SK-N-SH (cell line): ENCODE measurements around the gene FAM76B. TPM values are rescaled to one million over a fixed set of nuclear protein-coding genes. Genes with fewer than 3 reads are reported as not detected.
A peak's percentile ranks its signal among the peaks of the same experiment; 100 is the strongest.

Experiments
- CTCF ChIA-PET: fragments of 300-600, 350-600 bp; formaldehyde crosslinking; extraction: SDS; loops from one replicate; lab custom pipeline; 2021; lab: Yijun Ruan, JAX
- POLR2A ChIA-PET: fragments of 350-600 bp; sonication (Branson Sonifier 250); formaldehyde crosslinking; extraction: SDS; loops from one replicate; lab custom pipeline; 2020; ENCODE audit warnings: antibody characterized with exemption, inconsistent platforms; lab: Yijun Ruan, JAX
- DNase-seq: peaks from one replicate; pipeline ENCODE4 v3.0.0; 2012
- H2AFZ ChIP-seq: fragments of 200-600 bp; sonication (generic); 2 replicates; pipeline ENCODE4 v1.8.1; 2016; ENCODE audit warnings: antibody characterized with exemption, mild to moderate bottlenecking, low read depth
- H3F3A ChIP-seq: fragments of 200-600 bp; sonication (generic); replicated peaks from 2 replicates; pipeline ENCODE3; 2016; ENCODE audit warnings: antibody characterized with exemption, mild to moderate bottlenecking; ENCODE audit not compliant: insufficient read depth
- H3K27ac ChIP-seq, 2 experiments: fragments of 200-500 bp in 1 of 2; fragments of 200-600 bp in 1 of 2; sonication (Bioruptor generic) in 1 of 2; sonication (generic), shearing (Covaris generic) in 1 of 2; 2 replicates each; pipeline versions ENCODE4 v1.5.1 to v1.6.1; 2014 to 2016; ENCODE audit warnings: low read depth in 2 of 2, inconsistent platforms in 1 of 2, low read length in 1 of 2, mild to moderate bottlenecking in 1 of 2, mixed read lengths in 1 of 2
- H3K27me3 ChIP-seq: fragments of 200-600 bp; sonication (generic), shearing (Covaris generic); 2 replicates; pipeline ENCODE4 v1.6.1; 2016; ENCODE audit warnings: mixed run types; ENCODE audit not compliant: insufficient read depth
- H3K36me3 ChIP-seq, 2 experiments: fragments of 200-500 bp in 1 of 2; fragments of 200-600 bp in 1 of 2; sonication (Bioruptor generic) in 1 of 2; sonication (generic) in 1 of 2; replicated peaks in 1 of 2; 2 replicates each; pipeline versions ENCODE3 to v1.5.1; 2014 to 2016; ENCODE audit warnings: low read length in 1 of 2, mild to moderate bottlenecking in 1 of 2; ENCODE audit not compliant: insufficient read depth in 2 of 2, control insufficient read depth in 1 of 2
- H3K4me1 ChIP-seq, 2 experiments: fragments of 200-500 bp in 1 of 2; fragments of 200-600 bp in 1 of 2; sonication (Bioruptor generic) in 1 of 2; sonication (generic), shearing (Covaris generic) in 1 of 2; 2 replicates each; pipeline versions ENCODE4 v1.5.1 to v1.6.1; 2014 to 2016; ENCODE audit warnings: low read depth in 1 of 2, low read length in 1 of 2, mixed run types in 1 of 2; ENCODE audit not compliant: insufficient read depth in 2 of 2, control insufficient read depth in 1 of 2
- H3K4me2 ChIP-seq: fragments of 200-600 bp; sonication (generic), shearing (Covaris generic); 2 replicates; pipeline ENCODE4 v1.6.1; 2017; ENCODE audit warnings: mixed run types
- H3K4me3 ChIP-seq, 2 experiments: fragments of 200-500 bp in 1 of 2; fragments of 200-600 bp in 1 of 2; sonication (Bioruptor generic) in 1 of 2; sonication (generic), shearing (Covaris generic) in 1 of 2; 2 replicates each; pipeline versions ENCODE4 v1.5.1 to v1.8.1; 2014 to 2016; ENCODE audit warnings: low read depth in 2 of 2, inconsistent platforms in 1 of 2, low read length in 1 of 2, mild to moderate bottlenecking in 1 of 2, mixed read lengths in 1 of 2, moderate library complexity in 1 of 2
- H3K79me2 ChIP-seq: fragments of 200-600 bp; sonication (generic); 2 replicates; pipeline ENCODE4 v1.8.1; 2017; ENCODE audit warnings: mild to moderate bottlenecking; ENCODE audit not compliant: insufficient read depth
- H3K9ac ChIP-seq: fragments of 200-600 bp; sonication (generic); 2 replicates; pipeline ENCODE4 v1.6.1; 2017; ENCODE audit warnings: mixed run types
- H3K9me2 ChIP-seq: fragments of 200-600 bp; sonication (generic); 2 replicates; pipeline ENCODE4 v1.6.1; 2017; ENCODE audit warnings: mixed run types
- H3K9me3 ChIP-seq: fragments of 200-600 bp; sonication (generic); 2 replicates; pipeline ENCODE4 v1.6.1; 2017; ENCODE audit warnings: mixed run types, mild to moderate bottlenecking, moderate library complexity
- H4K20me1 ChIP-seq: fragments of 200-600 bp; sonication (generic); 2 replicates; pipeline ENCODE4 v1.6.1; 2017; ENCODE audit warnings: mild to moderate bottlenecking, mixed run types; ENCODE audit not compliant: insufficient read depth
- EP300 ChIP-seq, 2 experiments: IDR thresholded peaks; 2 replicates each; pipeline versions ENCODE4 v1.4.0 to v1.6.1; 2012; ENCODE audit warnings: borderline replicate concordance in 1 of 2, low read depth in 1 of 2, low read length in 1 of 2
- FOXM1 ChIP-seq: IDR thresholded peaks from 2 replicates; pipeline ENCODE4 v1.4.0; 2012; ENCODE audit warnings: low read depth, mild to moderate bottlenecking
- MEF2A ChIP-seq: IDR thresholded peaks from 2 replicates; pipeline ENCODE4 v1.4.0; 2012; ENCODE audit warnings: low read depth, borderline replicate concordance
- NFIC ChIP-seq: IDR thresholded peaks from 2 replicates; pipeline ENCODE4 v1.4.0; 2012; ENCODE audit warnings: borderline replicate concordance
- NRF1 ChIP-seq: IDR thresholded peaks from 2 replicates; pipeline ENCODE4 v1.6.1; 2012; ENCODE audit warnings: low read depth, mild to moderate bottlenecking, low read length
- PBX3 ChIP-seq: IDR thresholded peaks from 2 replicates; pipeline ENCODE4; 2012
- POLR2AphosphoS5 ChIP-seq: IDR thresholded peaks from 2 replicates; pipeline ENCODE4 v1.6.1; 2012; ENCODE audit warnings: low read depth, low read length
- SIN3A ChIP-seq: IDR thresholded peaks from 2 replicates; pipeline ENCODE4 v1.6.1; 2012; ENCODE audit warnings: low read depth, mild to moderate bottlenecking, low read length, moderate library complexity, borderline replicate concordance
- SMC3 ChIP-seq: IDR thresholded peaks from 2 replicates; pipeline ENCODE4 v1.6.1; 2012; ENCODE audit warnings: low read depth, low read length, improper control_type of control experiment
- TAF1 ChIP-seq: IDR thresholded peaks from 2 replicates; pipeline ENCODE4 v1.6.1; 2012; ENCODE audit warnings: low read depth, mild to moderate bottlenecking, low read length, moderate library complexity, borderline replicate concordance
- TEAD4 ChIP-seq: IDR thresholded peaks from 2 replicates; pipeline ENCODE4 v1.4.0; 2012; ENCODE audit warnings: mild to moderate bottlenecking, borderline replicate concordance; ENCODE audit not compliant: insufficient read depth
- USF1 ChIP-seq: IDR thresholded peaks from 2 replicates; pipeline ENCODE4 v1.4.0; 2012; ENCODE audit warnings: low read depth, borderline replicate concordance
- USF2 ChIP-seq: fragments of 150-350 bp; IDR thresholded peaks from 2 replicates; pipeline ENCODE4 v1.6.1; 2017; ENCODE audit warnings: antibody characterized with exemption, low read length, low read depth, borderline replicate concordance
- YY1 ChIP-seq: IDR thresholded peaks from 2 replicates; pipeline ENCODE4 v1.4.0; 2012; ENCODE audit warnings: low read depth, mild to moderate bottlenecking
- ZBTB33 ChIP-seq: IDR thresholded peaks from 2 replicates; pipeline ENCODE4 v1.4.0; 2012; ENCODE audit warnings: low read depth, borderline replicate concordance
- WGBS: methylation state at CpG from one replicate; pipeline ENCODE4 v1.1.6; 2017; ENCODE audit warnings: low lambda C conversion rate; 5-methylcytosine and 5-hydroxymethylcytosine counted together
- polyA plus RNA-seq, 3 experiments: library from polyadenylated mRNA; depleted of rRNA; stranded (reverse); fragments of >200 nt; gene quantifications; 2 replicates each; pipeline ENCODE4 v1.2.3, GENCODE V29; 2012

Gene FAM76B
- polyA plus RNA-seq, 1 of the 3 experiments (the other 2 are of a cell fraction), result 15.4 TPM

- H3K4me2 ChIP-seq, result peak overlapping the region; percentile 94; the same call in 1 of the 2 replicates
- no peak overlapping the region for H3K4me3 ChIP-seq
- no peak overlapping the region for H3K9ac ChIP-seq
- H4K20me1 ChIP-seq, result peaks cover 4% of the 10 kb centered on the region; the same call in 1 of the 2 replicates
- no peak overlapping the region for H3K27ac ChIP-seq
- peaks cover 16 to 38% of the 10 kb centered on the region in 2 experiments for H3K4me1 ChIP-seq
- H3F3A ChIP-seq, result peaks cover 8% of the 10 kb centered on the region
- H3K36me3 ChIP-seq, result peaks cover under 1 to 6% of the 10 kb centered on the region in 2 experiments
- TF ChIP-seq FOXM1, result no peak
- TF ChIP-seq EP300 (IDR thresholded peaks at IDR 0.05; ENCODE audit: borderline replicate concordance in 1 of 2, low read depth in 1 of 2, low read length in 1 of 2), result no peak
- no peak for TF ChIP-seq SMC3
- TF ChIP-seq USF1, result no peak
- no peak for TF ChIP-seq USF2
- TF ChIP-seq NFIC, result no peak
- no peak for TF ChIP-seq TEAD4
- POLR2A ChIA-PET, result no interaction called here
- DNase-seq, result no peak
- CTCF ChIA-PET, result interaction anchor here (1.6 to 2.7 kb wide), 2 partner anchors 43 to 550 kb away, joined by 4 to 10 read pairs; partner anchors contain the start of gene MAML2
- no peaks in the 10 kb centered on the region for H3K9me2 ChIP-seq
- 90% methylated on average over 7 of the region's 7 CpGs for WGBS
- peaks cover 86% of the 10 kb centered on the region for H3K79me2 ChIP-seq
- H3K27me3 ChIP-seq, result no peaks in the 10 kb centered on the region
- no peak overlapping the region for H2AFZ ChIP-seq
- no peaks in the 10 kb centered on the region for H3K9me3 ChIP-seq
Measured at GRCh38 chr11:95792700-95793099, 3.1 kb upstream of the FAM76B start.

GRCh38 chr11:95792200-95792599 lies 2.6 kb upstream of the FAM76B start:
- POLR2A ChIA-PET, result no interaction called here

GRCh38 chr11:95791709-95792033 lies 2.1 kb upstream of the FAM76B start:
- no peaks in the 10 kb centered on the region for H3K9me2 ChIP-seq
- WGBS, result 60% methylated on average over 8 of the region's 8 CpGs
- H2AFZ ChIP-seq, result no peak overlapping the region
- H3K9ac ChIP-seq, result peak overlapping the region; percentile 93; the same call in 1 of the 2 replicates
- H4K20me1 ChIP-seq, result peaks cover 4% of the 10 kb centered on the region; the same call in 1 of the 2 replicates
- CTCF ChIA-PET, result interaction anchor here (1.6 to 2.7 kb wide), 2 partner anchors 44 to 552 kb away, joined by 4 to 10 read pairs; partner anchors contain the start of gene MAML2
- no peak overlapping the region for H3K27ac ChIP-seq
- peaks cover 10 to 12% of the 10 kb centered on the region in 2 experiments for H3K36me3 ChIP-seq
- peaks cover 8% of the 10 kb centered on the region for H3F3A ChIP-seq
- peak overlapping the region; percentile 84 to 96 for H3K4me3 ChIP-seq
- peaks cover 85% of the 10 kb centered on the region for H3K79me2 ChIP-seq
- no peaks in the 10 kb centered on the region for H3K9me3 ChIP-seq
- POLR2A ChIA-PET, result no interaction called here
- no peak for DNase-seq
- peaks cover 16 to 33% of the 10 kb centered on the region in 2 experiments for H3K4me1 ChIP-seq
- peak overlapping the region; percentile 94 for H3K4me2 ChIP-seq
- H3K27me3 ChIP-seq, result no peaks in the 10 kb centered on the region
- TF ChIP-seq SIN3A (no peak), TAF1 (no peak), POLR2AphosphoS5 (no peak), YY1 (no peak), NRF1 (no peak), TEAD4 (no peak), USF2 (no peak), ZBTB33 (no peak), PBX3 (no peak)

More at GRCh38 chr11:95792200-95792599, 2.6 kb upstream of the FAM76B start:
- no peak overlapping the region for H3K9ac ChIP-seq
- H2AFZ ChIP-seq, result no peak overlapping the region
- H4K20me1 ChIP-seq, result peaks cover 4% of the 10 kb centered on the region; the same call in 1 of the 2 replicates
- H3K36me3 ChIP-seq, result peaks cover 5 to 8% of the 10 kb centered on the region in 2 experiments
- no peak for TF ChIP-seq MEF2A
- no peak for TF ChIP-seq NRF1
- no peak overlapping the region for H3K4me3 ChIP-seq
- H3K9me3 ChIP-seq, result no peaks in the 10 kb centered on the region
- CTCF ChIA-PET, result interaction anchor here (1.6 to 2.7 kb wide), 2 partner anchors 44 to 551 kb away, joined by 4 to 10 read pairs; partner anchors contain the start of gene MAML2
- WGBS, result 89% methylated on average over 8 of the region's 8 CpGs
- H3K9me2 ChIP-seq, result no peaks in the 10 kb centered on the region
- H3F3A ChIP-seq, result peaks cover 8% of the 10 kb centered on the region
- peaks cover 16 to 34% of the 10 kb centered on the region in 2 experiments for H3K4me1 ChIP-seq
- H3K27ac ChIP-seq, result no peak overlapping the region
- H3K79me2 ChIP-seq, result peaks cover 86% of the 10 kb centered on the region
- peak overlapping the region; percentile 94 for H3K4me2 ChIP-seq
- no peak for DNase-seq
- no peaks in the 10 kb centered on the region for H3K27me3 ChIP-seq
